ENCODE measurements around the gene GATB.
"Not testable (repeated sequence)": the region's sequence is repeated elsewhere in the genome, so short reads cannot be mapped to it uniquely, and the experiment has no call there.

GATB gene

GRCh38 chr4:151783867-151784266, 23.1 kb upstream of the GATB start:
- DNase-seq: no peak

- DNase-seq: no peak
These were observed 21.5 kb upstream of the GATB start for GRCh38 chr4:151782296-151782695.

GRCh38 chr4:151781026-151781425, 20.2 kb upstream of the GATB start:
- no peak for DNase-seq

GRCh38 chr4:151777471-151777870, 16.7 kb upstream of the GATB start:
- DNase-seq: no peak

- no peak for DNase-seq
These were observed 13.5 kb upstream of the GATB start for GRCh38 chr4:151774324-151774723.

GRCh38 chr4:151772274-151772673, 11.5 kb upstream of the GATB start:
- DNase-seq: no peak

GRCh38 chr4:151771664-151772063, 10.9 kb upstream of the GATB start:
- no peak for DNase-seq

- DNase-seq: no peak
These were observed 9.3 kb upstream of the GATB start for GRCh38 chr4:151770154-151770553.

- DNase-seq: no peak
These were observed 8.0 kb upstream of the GATB start for GRCh38 chr4:151768835-151769234.

GRCh38 chr4:151766691-151767090, 5.9 kb upstream of the GATB start:
- DNase-seq: no peak

GRCh38 chr4:151760002-151760401, 805 bp downstream of the GATB start:
- no peak for DNase-seq

- DNase-seq: no peak
These were observed 7.8 kb downstream of the GATB start for GRCh38 chr4:151753056-151753455.

- no peak for DNase-seq
These were observed 10.7 kb downstream of the GATB start for GRCh38 chr4:151750156-151750555.

GRCh38 chr4:151745481-151746231, 15.2 kb downstream of the GATB start:
- DNase-seq: no peak

GRCh38 chr4:151744614-151745013, 16.2 kb downstream of the GATB start:
- no peak for DNase-seq

GRCh38 chr4:151743894-151744293, 16.9 kb downstream of the GATB start:
- no peak for DNase-seq

- no peak for DNase-seq
These were observed 17.5 kb downstream of the GATB start for GRCh38 chr4:151743128-151743854.

- no peak for DNase-seq
These were observed 21.9 kb downstream of the GATB start for GRCh38 chr4:151738720-151739517.

GRCh38 chr4:151736852-151737251, 24.0 kb downstream of the GATB start:
- not testable (repeated sequence) for DNase-seq

GRCh38 chr4:151736361-151736760, 24.4 kb downstream of the GATB start:
- DNase-seq: no peak

GRCh38 chr4:151731670-151732069, 29.1 kb downstream of the GATB start:
- not testable (repeated sequence) for DNase-seq

- DNase-seq: no peak
These were observed 30.9 kb downstream of the GATB start for GRCh38 chr4:151729731-151730559.

- no peak for DNase-seq
These were observed 32.1 kb downstream of the GATB start for GRCh38 chr4:151728679-151729078.
